ENCODE results near the gene TSG101. TPM values are rescaled to one million over a fixed set of nuclear protein-coding genes. Genes with fewer than 3 reads are reported as not detected.

Gene TSG101
- total and polyA plus RNA-seq, 2 donors (not counting 1 experiment from before 2014, with no cell fraction given) = 78.4 to 146 TPM

DNA sequence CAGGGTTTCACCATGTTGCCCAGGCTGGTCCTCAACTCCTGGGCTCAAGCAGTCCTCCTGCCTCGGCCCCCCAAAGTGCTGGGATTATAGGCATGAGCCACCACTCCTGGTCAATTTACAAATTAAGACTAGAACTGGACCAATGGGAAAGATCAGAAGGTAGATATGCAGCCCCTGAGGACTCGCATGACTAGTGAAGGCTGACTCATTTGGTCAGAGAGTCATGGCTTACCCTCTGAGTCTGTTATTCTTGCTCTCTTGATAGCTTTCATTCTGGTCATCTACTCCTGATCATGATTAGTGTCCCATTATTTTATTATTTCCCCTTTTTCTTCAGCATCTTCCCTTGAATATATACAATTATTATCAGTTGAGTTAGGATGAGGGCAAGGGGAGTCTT lies 73.8 kb downstream of the TSG101 start:
- peak in 1 of 2 donors; percentile 28 for DNase-seq (ENCODE audit: low read depth in 2 of 2)
- TF ChIP-seq CTCF (conservative IDR thresholded peaks at IDR 0.05 in 1 of 2, IDR thresholded peaks at IDR 0.05 in 1 of 2; ENCODE audit: low read depth in 1 of 2, low read length in 2 of 2) (no peak), EZH2 (IDR thresholded peaks at IDR 0.05; ENCODE audit: low read length, missing control alignments) (no peak)
- H3K4me3 ChIP-seq (replicated peaks in 1 of 4; ENCODE audit: control extremely low read depth in 1 of 4, insufficient read depth in 1 of 4, low read depth in 3 of 4, low read length in 4 of 4) = no peak overlapping the region

DNA sequence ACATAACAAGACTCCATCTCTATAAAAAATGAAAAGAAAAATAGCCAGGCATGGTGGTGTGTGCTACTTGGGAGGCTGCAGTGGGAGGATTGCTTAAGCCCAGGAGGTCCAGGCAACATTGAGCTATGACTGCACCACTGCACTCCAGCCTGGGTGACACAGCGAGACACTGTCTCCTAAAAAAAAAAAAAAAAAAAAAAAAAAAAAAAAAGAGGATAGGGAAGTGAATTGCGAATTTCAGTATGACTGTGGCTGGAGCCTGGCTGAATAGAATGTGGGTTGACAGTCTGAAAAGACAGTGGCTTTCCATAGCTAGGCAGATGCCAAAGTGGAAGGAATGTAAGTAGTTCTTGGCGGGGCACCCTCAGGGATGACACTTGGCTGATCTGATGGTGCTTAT lies 77.5 kb downstream of the TSG101 start:
- no peaks in the 10 kb centered on the region for H3K9me3 ChIP-seq (ENCODE audit: control insufficient read depth, insufficient read depth, low read depth, low read length)
- no peak overlapping the region for H3K9ac ChIP-seq (ENCODE audit: insufficient read depth, low read length)
- no peaks in the 10 kb centered on the region for H3K27me3 ChIP-seq (ENCODE audit: control insufficient read depth, insufficient read depth, low read length)
- no peaks in the 10 kb centered on the region for H3K79me2 ChIP-seq (ENCODE audit: control insufficient read depth, insufficient read depth, low read length)
- H3K36me3 ChIP-seq (ENCODE audit: control insufficient read depth, insufficient read depth, low read length) = no peaks in the 10 kb centered on the region
- no peak overlapping the region for H3K4me2 ChIP-seq (ENCODE audit: extremely low read depth, insufficient read depth, low read length)
- no peak for TF ChIP-seq CTCF (conservative IDR thresholded peaks at IDR 0.05 in 1 of 2, IDR thresholded peaks at IDR 0.05 in 1 of 2; ENCODE audit: low read depth in 1 of 2, low read length in 2 of 2)
- TF ChIP-seq EZH2 (IDR thresholded peaks at IDR 0.05; ENCODE audit: low read length, missing control alignments) = no peak
- H3K27ac ChIP-seq (ENCODE audit: insufficient read depth, low read length) = no peak overlapping the region
- no peaks in the 10 kb centered on the region for H3K4me1 ChIP-seq (ENCODE audit: control insufficient read depth, extremely low read depth, insufficient read depth, low read length)
- no peak overlapping the region for H3K4me3 ChIP-seq (replicated peaks in 1 of 4; ENCODE audit: control extremely low read depth in 1 of 4, insufficient read depth in 1 of 4, low read depth in 3 of 4, low read length in 4 of 4)
- no peaks in the 10 kb centered on the region for H4K20me1 ChIP-seq (ENCODE audit: control insufficient read depth, extremely low read depth, insufficient read depth, low read length)
- H2AFZ ChIP-seq (ENCODE audit: low read length) = no peak overlapping the region
- no peak for DNase-seq (ENCODE audit: low read depth in 2 of 2)

More for the DNA sequence above, 73.8 kb downstream of the TSG101 start:
- no peaks in the 10 kb centered on the region for H3K4me1 ChIP-seq (ENCODE audit: control insufficient read depth, extremely low read depth, insufficient read depth, low read length)
- no peak overlapping the region for H3K4me2 ChIP-seq (ENCODE audit: extremely low read depth, insufficient read depth, low read length)
- no peak overlapping the region for H3K9ac ChIP-seq (ENCODE audit: insufficient read depth, low read length)
- H3K27ac ChIP-seq (ENCODE audit: insufficient read depth, low read length) = no peak overlapping the region
- H4K20me1 ChIP-seq (ENCODE audit: control insufficient read depth, extremely low read depth, insufficient read depth, low read length) = no peaks in the 10 kb centered on the region
- H3K36me3 ChIP-seq (ENCODE audit: control insufficient read depth, insufficient read depth, low read length) = no peaks in the 10 kb centered on the region
- H3K27me3 ChIP-seq (ENCODE audit: control insufficient read depth, insufficient read depth, low read length) = no peaks in the 10 kb centered on the region
- no peaks in the 10 kb centered on the region for H3K9me3 ChIP-seq (ENCODE audit: control insufficient read depth, insufficient read depth, low read depth, low read length)
- H3K79me2 ChIP-seq (ENCODE audit: control insufficient read depth, insufficient read depth, low read length) = no peaks in the 10 kb centered on the region
- H2AFZ ChIP-seq (ENCODE audit: low read length) = no peak overlapping the region

DNA sequence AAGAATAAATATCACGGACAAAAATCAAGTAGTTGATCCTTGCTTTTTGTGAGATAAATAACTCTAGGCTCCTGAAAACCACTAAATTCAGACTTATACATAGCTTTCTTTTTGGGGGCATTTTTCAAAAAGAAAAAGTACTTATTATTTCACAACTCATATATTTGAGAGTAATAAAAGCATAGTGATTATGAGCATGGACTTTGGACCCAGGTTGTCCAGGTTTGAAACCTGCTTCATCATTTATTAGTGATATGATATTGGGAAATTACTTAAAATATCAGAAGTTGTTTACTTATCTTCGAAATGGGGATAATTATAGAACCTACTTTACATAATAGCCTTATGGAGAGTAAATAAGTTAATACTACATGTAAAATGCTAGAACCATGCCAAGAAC lies 88.1 kb downstream of the TSG101 start:
- H3K27ac ChIP-seq (ENCODE audit: insufficient read depth, low read length) = no peak overlapping the region
- no peaks in the 10 kb centered on the region for H3K9me3 ChIP-seq (ENCODE audit: control insufficient read depth, insufficient read depth, low read depth, low read length)
- H3K9ac ChIP-seq (ENCODE audit: insufficient read depth, low read length) = no peak overlapping the region
- H2AFZ ChIP-seq (ENCODE audit: low read length) = no peak overlapping the region
- H3K79me2 ChIP-seq (ENCODE audit: control insufficient read depth, insufficient read depth, low read length) = no peaks in the 10 kb centered on the region
- TF ChIP-seq CTCF (conservative IDR thresholded peaks at IDR 0.05 in 1 of 2, IDR thresholded peaks at IDR 0.05 in 1 of 2; ENCODE audit: low read depth in 1 of 2, low read length in 2 of 2) (no peak), EZH2 (IDR thresholded peaks at IDR 0.05; ENCODE audit: low read length, missing control alignments) (no peak)
- H3K4me2 ChIP-seq (ENCODE audit: extremely low read depth, insufficient read depth, low read length) = no peak overlapping the region
- no peaks in the 10 kb centered on the region for H3K27me3 ChIP-seq (ENCODE audit: control insufficient read depth, insufficient read depth, low read length)
- H3K4me3 ChIP-seq (replicated peaks in 1 of 4; ENCODE audit: control extremely low read depth in 1 of 4, insufficient read depth in 1 of 4, low read depth in 3 of 4, low read length in 4 of 4) = no peak overlapping the region
- no peaks in the 10 kb centered on the region for H3K4me1 ChIP-seq (ENCODE audit: control insufficient read depth, extremely low read depth, insufficient read depth, low read length)
- no peaks in the 10 kb centered on the region for H4K20me1 ChIP-seq (ENCODE audit: control insufficient read depth, extremely low read depth, insufficient read depth, low read length)
- no peaks in the 10 kb centered on the region for H3K36me3 ChIP-seq (ENCODE audit: control insufficient read depth, insufficient read depth, low read length)
- no peak for DNase-seq (ENCODE audit: low read depth in 2 of 2)

Other genes with a start within 250 kb of the TSG101 start
- 43.1 and 44.1 TPM in 2 replicates for gene HPS5, start 204.8 kb downstream of the TSG101 start, total RNA-seq
- 15.0 and 15.6 TPM in 2 replicates for gene HPS5, start 204.8 kb downstream of the TSG101 start, polyA plus RNA-seq
- gene GTF2H1, start 204.4 kb downstream of the TSG101 start, total RNA-seq = 63.6 and 74.2 TPM in 2 replicates
- gene GTF2H1, start 204.4 kb downstream of the TSG101 start, polyA plus RNA-seq = 49.7 and 56.1 TPM in 2 replicates
- 202 and 309 TPM in 2 replicates for gene LDHA, start 132.4 kb downstream of the TSG101 start, total RNA-seq
- 1,113 and 1,626 TPM in 2 replicates for gene LDHA, start 132.4 kb downstream of the TSG101 start, polyA plus RNA-seq
- gene LDHC, start 114.6 kb downstream of the TSG101 start, total RNA-seq = not detected in 2 replicates
- 0.08 and 1.9 TPM in 2 replicates for gene LDHC, start 114.6 kb downstream of the TSG101 start, polyA plus RNA-seq
- not detected in 2 replicates for gene LDHAL6A, start 71.1 kb downstream of the TSG101 start, total RNA-seq
- gene LDHAL6A, start 71.1 kb downstream of the TSG101 start, polyA plus RNA-seq = not detected in 2 replicates
- 22.1 and 25.9 TPM in 2 replicates for gene UEVLD, start 61.8 kb upstream of the TSG101 start, total RNA-seq
- gene UEVLD, start 61.8 kb upstream of the TSG101 start, polyA plus RNA-seq = 25.4 and 29.0 TPM in 2 replicates
- gene MISFA, start 72.8 kb upstream of the TSG101 start, total RNA-seq = 0.50 and 0.51 TPM in 2 replicates
- 1.4 and 1.7 TPM in 2 replicates for gene MISFA, start 72.8 kb upstream of the TSG101 start, polyA plus RNA-seq
- 11.3 and 14.0 TPM in 2 replicates for gene SPTY2D1, start 107.4 kb upstream of the TSG101 start, total RNA-seq
- gene SPTY2D1, start 107.4 kb upstream of the TSG101 start, polyA plus RNA-seq = 18.7 and 23.8 TPM in 2 replicates
- gene TMEM86A, start 171.8 kb upstream of the TSG101 start, total RNA-seq = 0.77 and 0.83 TPM in 2 replicates
- 0.16 and 0.21 TPM in 2 replicates for gene TMEM86A, start 171.8 kb upstream of the TSG101 start, polyA plus RNA-seq
- gene IGSF22, start 199.2 kb upstream of the TSG101 start, total RNA-seq = under 0.01 TPM in 2 replicates
- gene IGSF22, start 199.2 kb upstream of the TSG101 start, polyA plus RNA-seq = not detected in 2 replicates